ENCODE measurements around the gene LILRB2.
"Not testable (repeated sequence)": the region's sequence is repeated elsewhere in the genome, so short reads cannot be mapped to it uniquely, and the experiment has no call there.

Gene LILRB2

GRCh38 chr19:54242234-54242633 lies 38.7 kb downstream of the LILRB2 start:
- not testable (repeated sequence) for DNase-seq (ENCODE audit: low read depth in 3 of 3)

- not testable (repeated sequence) for DNase-seq (ENCODE audit: low read depth in 3 of 3)
Observed at GRCh38 chr19:54240372-54241336, 40.3 kb downstream of the LILRB2 start.

- DNase-seq (ENCODE audit: low read depth in 3 of 3) = not testable (repeated sequence)
Observed at GRCh38 chr19:54239491-54240371, 41.2 kb downstream of the LILRB2 start.

- no peak for DNase-seq (ENCODE audit: low read depth in 3 of 3)
Observed at GRCh38 chr19:54233941-54234340, 47.0 kb downstream of the LILRB2 start.

GRCh38 chr19:54231077-54231931 lies 49.6 kb downstream of the LILRB2 start:
- peak; percentile 67 to 82 (median 73) for DNase-seq (ENCODE audit: low read depth in 3 of 3)

GRCh38 chr19:54230031-54230430 lies 50.9 kb downstream of the LILRB2 start:
- DNase-seq (ENCODE audit: low read depth in 3 of 3) = no peak

GRCh38 chr19:54229146-54229545 lies 51.8 kb downstream of the LILRB2 start:
- no peak for DNase-seq (ENCODE audit: low read depth in 3 of 3)

- not testable (repeated sequence) for DNase-seq (ENCODE audit: low read depth in 3 of 3)
Observed at GRCh38 chr19:54224619-54225018, 56.3 kb downstream of the LILRB2 start.

- DNase-seq (ENCODE audit: low read depth in 3 of 3) = not testable (repeated sequence)
Observed at GRCh38 chr19:54223937-54224281, 57.0 kb downstream of the LILRB2 start.

Measured in stimulated activated CD4-positive, alpha-beta T cell treated with anti-CD3 and anti-CD28 coated beads, TNF-alpha, amount 100 ng/mL, for 4 hours (primary cell).